Small intestine (tissue), 7 donors: ENCODE results near the gene CRYGA. TPM values are rescaled to one million over a fixed set of nuclear protein-coding genes. Genes with fewer than 3 reads are reported as not detected.
A peak's percentile ranks its signal among the peaks of the same experiment; 100 is the strongest.
"Not testable (repeated sequence)": the region's sequence is repeated elsewhere in the genome, so short reads cannot be mapped to it uniquely, and the experiment has no call there.

Source experiments
- DNase-seq, 2 donors: peaks; one replicate each; pipeline versions ENCODE4 v3.0.0 to v3.0.0-alpha.2; 2013
- FAIRE-seq: peaks from 2 replicates; lab custom pipeline; 2012; peaks lifted over from hg19 to GRCh38; lab: Jason Lieb, UNC
- H3K27ac ChIP-seq, 3 donors: one replicate each; pipeline ENCODE4 v1.5.1; 2013; ENCODE audit warnings: low read length in 2 of 3, mild to moderate bottlenecking in 2 of 3, control low read depth in 1 of 3, inconsistent platforms in 1 of 3, low read depth in 1 of 3, moderate library complexity in 1 of 3
- H3K27me3 ChIP-seq, 3 donors: one replicate each; pipeline ENCODE4 v1.6.1; 2013; ENCODE audit warnings: low read length in 3 of 3, inconsistent platforms in 1 of 3; ENCODE audit not compliant: control insufficient read depth in 3 of 3, insufficient read depth in 3 of 3
- H3K36me3 ChIP-seq, 3 donors: one replicate each; pipeline ENCODE4 v1.6.1; 2013; ENCODE audit warnings: low read length in 3 of 3, inconsistent platforms in 1 of 3, low read depth in 1 of 3, mild to moderate bottlenecking in 1 of 3, moderate library complexity in 1 of 3; ENCODE audit not compliant: control insufficient read depth in 3 of 3, insufficient read depth in 2 of 3
- H3K4me1 ChIP-seq, 3 donors: one replicate each; pipeline ENCODE4 v1.6.1; 2013; ENCODE audit warnings: low read length in 2 of 3, inconsistent platforms in 1 of 3, low read depth in 1 of 3, mild to moderate bottlenecking in 1 of 3, moderate library complexity in 1 of 3; ENCODE audit not compliant: control insufficient read depth in 3 of 3, insufficient read depth in 2 of 3
- H3K4me3 ChIP-seq, 3 donors: one replicate each; pipeline ENCODE4 v1.5.1; 2013; ENCODE audit warnings: low read length in 3 of 3, control low read depth in 1 of 3, inconsistent platforms in 1 of 3, low read depth in 1 of 3, mild to moderate bottlenecking in 1 of 3, moderate library complexity in 1 of 3
- H3K9me3 ChIP-seq, 2 donors: one replicate each; pipeline ENCODE4 v1.6.1; 2013; ENCODE audit warnings: low read depth in 1 of 2, low read length in 1 of 2; ENCODE audit not compliant: control insufficient read depth in 2 of 2, insufficient read depth in 1 of 2
- WGBS, 3 donors: extraction: QIAGEN DNeasy Blood & Tissue Kit; methylation state at CpG; one replicate each; pipeline ENCODE4 v1.1.7; 2013; 5-methylcytosine and 5-hydroxymethylcytosine counted together
- polyA plus RNA-seq, 4 donors: library from polyadenylated mRNA; stranded (reverse) in 3 of 4; unstranded in 1 of 4; fragments of 200-250 nt in 3 of 4; fragments of 120-200 nt in 1 of 4; gene quantifications; one replicate each; pipeline versions ENCODE4 v1.2.1 to v1.2.3, GENCODE V29; 2013
- donor health status: healthy with polysubstance abuse.
- donor health status: control.
- donor health status: control.
- donor health status: Bipolar disorder and iron deficiency.
- donor health status: healthy.

CRYGA gene
- polyA plus RNA-seq, 4 donors, result not detected

- not testable (repeated sequence) for H3K9me3 ChIP-seq, H3K36me3 ChIP-seq, H3K4me3 ChIP-seq, DNase-seq, H3K27me3 ChIP-seq, FAIRE-seq, H3K27ac ChIP-seq
- H3K4me1 ChIP-seq, result peaks cover 4 to 24% (median 11%) of the 10 kb centered on the region in 3 donors
- 95 to 99% (median 96%) methylated on average over 7 of the region's 7 CpGs for WGBS, 3 donors
These were observed 25.1 kb downstream of the CRYGA start for GRCh38 chr2:208138334-208138733.

DNA sequence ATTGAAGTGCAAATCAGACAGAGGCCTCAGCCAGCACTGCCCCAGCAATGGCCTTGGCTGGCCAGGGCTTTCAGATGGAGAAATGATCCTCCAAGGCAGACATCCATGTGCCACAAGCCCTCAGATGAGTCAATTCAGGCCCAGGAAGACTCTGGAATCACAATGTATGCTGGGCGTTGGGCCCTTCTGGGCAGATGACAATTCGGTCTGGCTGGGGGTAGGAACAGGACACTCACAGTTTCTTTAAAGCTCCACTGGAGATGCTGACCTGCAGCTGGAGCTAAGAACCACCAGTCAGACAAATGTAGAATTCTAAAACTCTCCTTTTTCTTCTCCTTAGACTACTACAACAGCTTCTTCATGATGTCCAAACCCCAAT is 26.7 kb downstream of the CRYGA start:
- Histone ChIP-seq H3K4me3 (no peak overlapping the region), H3K27me3 (no peaks in the 10 kb centered on the region), H3K36me3 (no peaks in the 10 kb centered on the region), H3K9me3 (peaks cover 0 to 7% of the 10 kb centered on the region in 2 donors), H3K27ac (peak overlapping the region in 2 of 3 donors; percentile 27 to 44), H3K4me1 (peaks cover 4 to 24% (median 13%) of the 10 kb centered on the region in 3 donors)
- WGBS, 3 donors, result 67 to 75% (median 73%) methylated on average over 2 of the region's 2 CpGs
- FAIRE-seq, result no peak
- DNase-seq, result peak in 1 of 2 donors; percentile 10

DNA sequence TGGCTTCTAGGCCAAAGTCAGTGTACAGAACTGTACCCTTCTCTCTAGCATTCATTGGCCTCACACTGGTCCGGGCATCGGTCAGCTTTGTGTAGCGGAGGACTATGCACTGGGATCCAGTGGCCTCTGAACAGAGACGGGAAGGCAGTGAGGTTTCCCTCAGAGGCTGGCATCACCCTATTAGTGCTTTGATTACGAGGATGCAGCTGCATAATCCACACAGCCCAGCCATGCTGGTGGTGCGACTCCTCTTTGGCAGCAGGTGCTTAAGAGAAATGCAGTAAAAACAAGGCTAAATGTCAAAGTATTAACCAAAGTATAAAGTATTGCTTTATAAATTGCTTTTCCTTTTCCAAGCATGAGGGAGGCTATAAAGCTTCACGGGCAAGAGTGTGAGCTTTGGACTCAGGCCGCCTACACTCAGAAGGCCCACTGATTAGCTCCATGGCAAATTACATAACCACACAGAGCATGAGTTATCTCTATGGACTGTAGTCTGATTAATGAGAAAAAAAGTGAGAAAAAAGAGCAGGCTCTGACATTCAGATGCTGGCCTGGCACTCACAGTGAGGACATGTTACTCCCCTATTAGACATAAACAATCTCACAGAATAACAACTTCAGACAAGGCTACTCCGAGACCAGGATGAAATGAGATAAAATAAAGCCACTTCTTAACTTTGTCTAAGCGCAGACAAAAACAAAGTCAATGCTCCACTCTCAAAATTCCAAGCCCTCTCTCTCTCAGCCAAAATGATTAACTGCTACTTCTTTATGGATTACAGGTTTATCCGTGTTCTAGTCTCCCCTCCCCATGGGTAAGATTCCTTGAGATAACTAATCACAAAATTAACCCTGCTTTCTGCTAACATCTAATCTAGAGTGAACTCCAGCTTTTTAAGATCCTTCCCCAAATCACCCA is 27.3 kb downstream of the CRYGA start:
- WGBS, 3 donors, result 27 to 64% (median 53%) methylated on average over 11 of the region's 11 CpGs
- Histone ChIP-seq H3K4me1 (peaks cover 4 to 28% (median 13%) of the 10 kb centered on the region in 3 donors), H3K4me3 (no peak overlapping the region), H3K27ac (peak overlapping the region; percentile 56 to 80 (median 73)), H3K9me3 (peaks cover 0 to 7% of the 10 kb centered on the region in 2 donors), H3K27me3 (no peaks in the 10 kb centered on the region), H3K36me3 (no peaks in the 10 kb centered on the region)
- DNase-seq, result peak; percentile 87 to 92
- no peak for FAIRE-seq

GRCh38 chr2:208134928-208135586 is 28.3 kb downstream of the CRYGA start:
- DNase-seq (peak; percentile 7 to 43), FAIRE-seq (no peak)
- H3K9me3 ChIP-seq, result peaks cover 0 to 7% of the 10 kb centered on the region in 2 donors
- no peak overlapping the region for H3K4me3 ChIP-seq
- no peaks in the 10 kb centered on the region for H3K36me3 ChIP-seq
- peaks cover 4 to 33% (median 13%) of the 10 kb centered on the region in 3 donors for H3K4me1 ChIP-seq
- H3K27me3 ChIP-seq, result no peaks in the 10 kb centered on the region
- 22 to 38% (median 22%) methylated on average over 8 of the region's 8 CpGs for WGBS, 3 donors
- peak overlapping the region in 2 of 3 donors; percentile 73 to 80 for H3K27ac ChIP-seq

GRCh38 chr2:208130712-208131110 is 32.7 kb downstream of the CRYGA start:
- Histone ChIP-seq H3K9me3 (no peaks in the 10 kb centered on the region), H3K27me3 (no peaks in the 10 kb centered on the region), H3K27ac (peak overlapping the region in 1 of 3 donors; percentile 34), H3K4me3 (no peak overlapping the region), H3K36me3 (no peaks in the 10 kb centered on the region), H3K4me1 (peaks cover 3 to 30% (median 12%) of the 10 kb centered on the region in 3 donors)
- no peak for DNase-seq
- FAIRE-seq, result no peak
- WGBS, 3 donors, result 23 to 55% (median 39%) methylated on average over 6 of the region's 6 CpGs

DNA sequence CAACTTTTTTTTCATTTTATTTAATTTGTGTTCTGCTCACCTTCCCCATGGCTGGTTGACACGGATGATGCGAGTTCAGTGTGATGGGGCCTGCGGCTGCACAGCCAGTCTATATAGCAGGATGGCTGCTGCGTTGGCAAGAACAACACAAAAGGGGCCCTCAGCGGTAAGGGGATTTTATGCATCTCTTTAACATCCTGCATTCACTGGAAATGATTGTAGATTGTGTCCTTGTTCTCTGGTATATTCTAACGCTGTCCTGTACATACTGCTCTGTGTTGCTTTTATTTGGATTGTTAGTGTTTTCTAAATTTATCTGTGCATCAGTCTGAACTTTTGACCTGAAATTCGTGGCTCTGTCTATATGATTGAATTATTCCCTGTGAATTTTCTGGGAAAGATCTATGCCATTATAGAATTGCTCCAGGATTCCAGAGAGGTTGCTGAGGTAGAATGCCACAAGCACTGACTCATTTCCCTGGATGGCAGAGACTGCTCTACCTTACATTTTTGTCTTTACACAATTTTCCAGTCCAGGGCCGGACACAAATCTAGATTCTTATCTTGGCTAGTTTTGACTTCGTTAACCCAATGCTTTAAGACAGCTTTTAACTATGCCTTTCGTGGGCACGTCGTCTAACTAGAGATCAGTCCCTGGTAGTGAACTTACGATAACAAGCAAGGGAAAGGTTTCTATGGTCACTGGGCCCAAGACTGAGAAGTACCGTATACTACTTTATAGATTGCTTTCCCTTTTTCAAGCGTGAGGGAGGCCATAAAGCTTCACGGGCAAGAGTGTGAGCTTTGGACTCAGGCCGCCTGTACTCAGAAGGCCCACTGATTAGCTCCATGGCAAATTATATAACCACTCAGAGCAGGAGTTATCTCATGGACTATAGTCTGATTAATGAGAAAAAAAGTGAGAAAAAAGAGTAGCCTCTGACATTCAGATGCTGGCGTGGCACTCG is 33.4 kb downstream of the CRYGA start, which contains the start of gene CRYGC:
CRYGC (minus strand) TSS at position 85 of the 968 bp plus-strand sequence; CDS start at position 49, 36 bp downstream.
- H3K4me3 ChIP-seq, result no peak within 1 kb of the TSS
- peak within 1 kb of the TSS; percentile 32 to 83 (median 47) for H3K27ac ChIP-seq
- H3K9me3 ChIP-seq, result no peaks in the 10 kb centered on the region
- 36 to 62% (median 46%) methylated on average over 19 of the region's 19 CpGs for WGBS, 3 donors
- FAIRE-seq (peak; percentile 85), DNase-seq (peak; percentile 92 to 95)
- H3K4me1 ChIP-seq, result peaks cover 0 to 28% (median 8%) of the 10 kb centered on the region in 3 donors
- no peaks in the 10 kb centered on the region for H3K27me3 ChIP-seq
- no peaks in the 10 kb centered on the region for H3K36me3 ChIP-seq

DNA sequence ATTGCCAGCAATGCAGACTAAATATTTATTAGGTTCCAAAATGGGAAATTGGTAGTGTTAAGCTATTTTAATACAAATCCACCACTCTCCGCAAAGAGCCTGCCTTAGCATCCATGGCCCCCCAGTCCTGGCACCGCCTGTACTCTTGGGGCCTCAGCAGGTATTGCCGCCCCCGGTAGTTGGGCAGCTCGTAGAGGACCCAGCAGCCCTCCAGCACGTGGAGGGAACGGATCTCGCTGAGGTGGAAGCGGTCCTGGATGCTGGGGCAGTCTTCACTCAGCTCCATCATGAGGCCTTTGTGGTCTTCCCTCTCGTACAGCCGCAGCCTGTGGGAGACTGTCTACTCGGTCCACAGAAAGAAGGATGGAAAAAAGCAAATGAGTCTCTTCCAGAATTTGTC is 35.3 kb downstream of the CRYGA start:
- DNase-seq, result no peak
- H3K4me1 ChIP-seq, result peaks cover 0 to 27% (median 4%) of the 10 kb centered on the region in 3 donors
- no peak overlapping the region for H3K4me3 ChIP-seq
- H3K9me3 ChIP-seq, result no peaks in the 10 kb centered on the region
- H3K27me3 ChIP-seq, result no peaks in the 10 kb centered on the region
- FAIRE-seq, result no peak
- H3K36me3 ChIP-seq, result no peaks in the 10 kb centered on the region
- WGBS, 3 donors, result 92 to 99% (median 96%) methylated on average over 12 of the region's 12 CpGs
- no peak overlapping the region for H3K27ac ChIP-seq
